Measurements from ENCODE around the gene PMM1. TPM values are rescaled to one million over a fixed set of nuclear protein-coding genes. Genes with fewer than 3 reads are reported as not detected.

The PMM1 gene
- polyA plus RNA-seq, 1 of the 3 experiments (the other 2 are of a cell fraction), result 46.4 TPM

DNA sequence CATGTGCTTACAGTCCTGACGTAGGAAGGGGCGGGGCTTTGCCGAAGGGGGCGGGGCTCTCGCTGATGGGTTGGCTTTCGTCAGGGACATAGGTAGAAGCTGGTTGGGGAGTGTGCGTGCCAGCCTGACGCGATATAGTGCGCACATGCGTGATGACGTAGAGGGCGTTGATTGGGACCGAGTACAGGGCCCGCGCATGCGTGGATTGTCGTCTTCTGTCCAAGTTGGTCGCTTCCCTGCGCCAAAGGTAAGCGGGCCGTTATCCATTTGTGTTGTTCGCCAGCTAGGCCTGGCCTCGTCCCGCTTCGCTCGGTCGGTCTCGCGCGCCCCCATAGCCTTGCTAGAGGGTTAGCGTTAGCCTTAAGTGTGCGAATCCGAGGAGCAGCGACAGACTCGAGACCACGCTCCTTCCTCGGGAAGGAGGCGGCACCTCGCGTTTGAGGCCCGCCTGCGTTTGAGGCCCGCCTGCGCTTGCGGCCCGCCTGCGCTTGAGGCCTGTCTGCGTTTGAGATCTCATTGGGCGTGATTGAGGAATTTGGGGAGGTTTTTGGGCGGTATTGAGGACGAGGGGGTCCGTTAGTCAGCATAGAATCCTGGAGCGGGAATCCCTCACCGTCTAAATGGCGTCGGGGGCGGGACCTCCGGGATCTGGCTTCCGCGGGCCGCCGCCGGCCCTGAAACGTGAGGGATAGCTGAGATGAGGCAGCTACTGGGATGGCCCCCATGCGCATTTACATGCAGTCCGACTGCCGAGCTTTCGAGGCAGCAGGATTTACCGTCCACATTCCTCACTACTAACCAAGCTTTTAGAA, 31.7 kb upstream of the PMM1 start, which contains the start of gene XRCC6:
Gene XRCC6 (plus strand): TSS at position 197 of the 812 bp plus-strand sequence. CDS start 710 bp downstream, outside the sequence.
- H3K9me2 ChIP-seq, result no peaks in the 10 kb centered on the region
- POLR2A ChIA-PET, result interaction anchor here (0.5 to 1.3 kb wide), 2 partner anchors 18 to 19 kb away, joined by 3 to 4 read pairs; no protein-coding TSS in a partner anchor
- DNase-seq, result peak; percentile 96
- peak within 1 kb of the TSS; percentile 82 to 97 for H3K27ac ChIP-seq (ENCODE audit: low read depth in 2 of 2, low read length in 1 of 2)
- no peaks in the 10 kb centered on the region for H4K20me1 ChIP-seq (ENCODE audit: insufficient read depth)
- H3K36me3 ChIP-seq (replicated peaks in 1 of 2; ENCODE audit: control insufficient read depth in 1 of 2, insufficient read depth in 2 of 2, low read length in 1 of 2), result peaks cover 0 to 5% of the 10 kb centered on the region in 2 experiments
- 0% methylated on average over 2 of the region's 70 CpGs for WGBS (ENCODE audit: low lambda C conversion rate)
- H3K79me2 ChIP-seq (ENCODE audit: insufficient read depth), result peaks cover 56% of the 10 kb centered on the region
- peaks cover 3% of the 10 kb centered on the region for H3F3A ChIP-seq (replicated peaks; ENCODE audit: insufficient read depth)
- no peaks in the 10 kb centered on the region for H3K9me3 ChIP-seq
- peak within 1 kb of the TSS; percentile 91 for H3K4me2 ChIP-seq
- H3K4me1 ChIP-seq (ENCODE audit: control insufficient read depth in 1 of 2, insufficient read depth in 2 of 2, low read depth in 1 of 2, low read length in 1 of 2), result peaks cover 5% of the 10 kb centered on the region in 2 experiments; a peak in 3 of 4 replicates
- H2AFZ ChIP-seq (ENCODE audit: low read depth), result peak within 1 kb of the TSS; percentile 65; the same call in 1 of the 2 replicates
- TF ChIP-seq RXRA (IDR thresholded peaks at IDR 0.05; ENCODE audit: borderline replicate concordance, low read depth), result no peak
- TF ChIP-seq, protein P1, sequence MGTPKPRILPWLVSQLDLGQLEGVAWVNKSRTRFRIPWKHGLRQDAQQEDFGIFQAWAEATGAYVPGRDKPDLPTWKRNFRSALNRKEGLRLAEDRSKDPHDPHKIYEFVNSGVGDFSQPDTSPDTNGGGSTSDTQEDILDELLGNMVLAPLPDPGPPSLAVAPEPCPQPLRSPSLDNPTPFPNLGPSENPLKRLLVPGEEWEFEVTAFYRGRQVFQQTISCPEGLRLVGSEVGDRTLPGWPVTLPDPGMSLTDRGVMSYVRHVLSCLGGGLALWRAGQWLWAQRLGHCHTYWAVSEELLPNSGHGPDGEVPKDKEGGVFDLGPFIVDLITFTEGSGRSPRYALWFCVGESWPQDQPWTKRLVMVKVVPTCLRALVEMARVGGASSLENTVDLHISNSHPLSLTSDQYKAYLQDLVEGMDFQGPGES (IDR thresholded peaks at IDR 0.05; ENCODE audit: low read depth, low read length), result no peak
- peak; percentile 74 for TF ChIP-seq NRF1 (IDR thresholded peaks at IDR 0.05; ENCODE audit: low read depth, low read length)
- no peak for TF ChIP-seq NFIC (IDR thresholded peaks at IDR 0.05; ENCODE audit: borderline replicate concordance)
- TF ChIP-seq TEAD4 (IDR thresholded peaks at IDR 0.05; ENCODE audit: borderline replicate concordance, insufficient read depth), result no peak
- TF ChIP-seq GABPA (IDR thresholded peaks at IDR 0.05; ENCODE audit: low read depth), result peak; percentile 65; the same call in 1 of the 2 replicates
- TF ChIP-seq TAF1 (IDR thresholded peaks at IDR 0.05; ENCODE audit: borderline replicate concordance, low read depth, low read length), result no peak; the same call in 1 of the 2 replicates
- no peak for TF ChIP-seq RFX5 (IDR thresholded peaks at IDR 0.05; ENCODE audit: low read length)
- TF ChIP-seq SMC3 (IDR thresholded peaks at IDR 0.05; ENCODE audit: low read depth, low read length), result no peak
- TF ChIP-seq RCOR1 (IDR thresholded peaks at IDR 0.05; ENCODE audit: low read length), result no peak
- no peak for TF ChIP-seq MEF2A (IDR thresholded peaks at IDR 0.05; ENCODE audit: borderline replicate concordance, low read depth)
- peak; percentile 78 for TF ChIP-seq YY1 (IDR thresholded peaks at IDR 0.05; ENCODE audit: low read depth)
- TF ChIP-seq, protein P2, sequence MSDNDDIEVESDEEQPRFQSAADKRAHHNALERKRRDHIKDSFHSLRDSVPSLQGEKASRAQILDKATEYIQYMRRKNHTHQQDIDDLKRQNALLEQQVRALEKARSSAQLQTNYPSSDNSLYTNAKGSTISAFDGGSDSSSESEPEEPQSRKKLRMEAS (IDR thresholded peaks at IDR 0.05; ENCODE audit: low read depth), result peak; percentile 53; the same call in 1 of the 2 replicates
- no peak for TF ChIP-seq EZH2phosphoT487 (IDR thresholded peaks at IDR 0.05; ENCODE audit: borderline replicate concordance, low read depth)
- TF ChIP-seq, protein P3, sequence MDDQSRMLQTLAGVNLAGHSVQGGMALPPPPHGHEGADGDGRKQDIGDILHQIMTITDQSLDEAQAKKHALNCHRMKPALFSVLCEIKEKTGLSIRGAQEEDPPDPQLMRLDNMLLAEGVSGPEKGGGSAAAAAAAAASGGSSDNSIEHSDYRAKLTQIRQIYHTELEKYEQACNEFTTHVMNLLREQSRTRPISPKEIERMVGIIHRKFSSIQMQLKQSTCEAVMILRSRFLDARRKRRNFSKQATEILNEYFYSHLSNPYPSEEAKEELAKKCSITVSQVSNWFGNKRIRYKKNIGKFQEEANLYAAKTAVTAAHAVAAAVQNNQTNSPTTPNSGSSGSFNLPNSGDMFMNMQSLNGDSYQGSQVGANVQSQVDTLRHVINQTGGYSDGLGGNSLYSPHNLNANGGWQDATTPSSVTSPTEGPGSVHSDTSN (IDR thresholded peaks at IDR 0.05), result peak; percentile 60; the same call in 1 of the 2 replicates
- peak; percentile 49 for TF ChIP-seq POLR2AphosphoS5 (IDR thresholded peaks at IDR 0.05; ENCODE audit: low read depth, low read length)
- peak; percentile 43; the same call in 1 of the 2 replicates for TF ChIP-seq MXI1 (IDR thresholded peaks at IDR 0.05; ENCODE audit: low read depth, low read length)
- TF ChIP-seq, protein P4, sequence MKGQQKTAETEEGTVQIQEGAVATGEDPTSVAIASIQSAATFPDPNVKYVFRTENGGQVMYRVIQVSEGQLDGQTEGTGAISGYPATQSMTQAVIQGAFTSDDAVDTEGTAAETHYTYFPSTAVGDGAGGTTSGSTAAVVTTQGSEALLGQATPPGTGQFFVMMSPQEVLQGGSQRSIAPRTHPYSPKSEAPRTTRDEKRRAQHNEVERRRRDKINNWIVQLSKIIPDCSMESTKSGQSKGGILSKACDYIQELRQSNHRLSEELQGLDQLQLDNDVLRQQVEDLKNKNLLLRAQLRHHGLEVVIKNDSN (IDR thresholded peaks at IDR 0.05; ENCODE audit: borderline replicate concordance, low read depth), result no peak
- TF ChIP-seq, protein P5, sequence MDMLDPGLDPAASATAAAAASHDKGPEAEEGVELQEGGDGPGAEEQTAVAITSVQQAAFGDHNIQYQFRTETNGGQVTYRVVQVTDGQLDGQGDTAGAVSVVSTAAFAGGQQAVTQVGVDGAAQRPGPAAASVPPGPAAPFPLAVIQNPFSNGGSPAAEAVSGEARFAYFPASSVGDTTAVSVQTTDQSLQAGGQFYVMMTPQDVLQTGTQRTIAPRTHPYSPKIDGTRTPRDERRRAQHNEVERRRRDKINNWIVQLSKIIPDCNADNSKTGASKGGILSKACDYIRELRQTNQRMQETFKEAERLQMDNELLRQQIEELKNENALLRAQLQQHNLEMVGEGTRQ (IDR thresholded peaks at IDR 0.05; ENCODE audit: borderline replicate concordance, low read depth, low read length), result no peak
- no peak for TF ChIP-seq GATA2 (CRISPR knock-in tag; IDR thresholded peaks at IDR 0.05)
- no peak for TF ChIP-seq FOXJ3 (CRISPR knock-in tag; IDR thresholded peaks at IDR 0.05)
- H3K9ac ChIP-seq, result peak within 1 kb of the TSS; percentile 94
- H3K27me3 ChIP-seq (ENCODE audit: insufficient read depth), result no peaks in the 10 kb centered on the region
- CTCF ChIA-PET, result interaction anchor here (1.0 to 1.2 kb wide), 3 partner anchors 78 to 219 kb away, joined by 3 to 4 read pairs (median 3); no protein-coding TSS in a partner anchor
- H3K4me3 ChIP-seq (ENCODE audit: low read depth in 2 of 2, low read length in 1 of 2), result peak within 1 kb of the TSS; percentile 78 to 89

Data from SK-N-SH (cell line).